Activated CD4-positive, alpha-beta T cell treated with anti-CD3 and anti-CD28 coated beads, Interleukin-2, amount 10 ng/mL, durations not matched to agents 7 days and 5 days (primary cell): ENCODE measurements around the gene NOS1AP. TPM values are rescaled to one million over a fixed set of nuclear protein-coding genes. Genes with fewer than 3 reads are reported as not detected.

Experiments
- CTCF ChIA-PET: fragments of 350-600 bp; sonication (Branson Sonifier 250); formaldehyde crosslinking; loops from one replicate; lab custom pipeline; 2021; ENCODE audit warnings: antibody characterized with exemption; lab: Charles Lee
- POLR2A ChIA-PET: fragments of 350-600 bp; sonication (Branson Sonifier 250); formaldehyde crosslinking; loops from one replicate; lab custom pipeline; 2021; ENCODE audit warnings: antibody characterized with exemption; lab: Charles Lee
- DNase-seq: peaks from one replicate; pipeline ENCODE4 v3.0.0-alpha.2; 2020
- H3K27ac Mint-ChIP-seq: one replicate; pipeline ENCODE4 v1.8.0; 2021; ENCODE audit warnings: mild to moderate bottlenecking, moderate library complexity, mixed read lengths
- H3K27me3 Mint-ChIP-seq: one replicate; pipeline ENCODE4 v1.8.0; 2021; ENCODE audit warnings: mixed read lengths
- H3K36me3 Mint-ChIP-seq: one replicate; pipeline ENCODE4 v1.8.0; 2021; ENCODE audit warnings: low read depth, mixed read lengths
- H3K4me1 Mint-ChIP-seq: one replicate; pipeline ENCODE4 v1.8.0; 2021; ENCODE audit warnings: mixed read lengths
- H3K4me3 Mint-ChIP-seq: one replicate; pipeline ENCODE4 v1.8.0; 2021; ENCODE audit warnings: mild to moderate bottlenecking, moderate library complexity, mixed read lengths
- H3K9me3 Mint-ChIP-seq: one replicate; pipeline ENCODE4 v1.8.0; 2021; ENCODE audit warnings: mixed read lengths
- total RNA-seq, 2 experiments: library from RNA; stranded (reverse); gene quantifications; one replicate each; pipeline ENCODE4 v1.2.3, GENCODE V29; 2021

NOS1AP gene
- total RNA-seq, 2 experiments from 2014 or later: 0.06 TPM; not detected in 1

DNA sequence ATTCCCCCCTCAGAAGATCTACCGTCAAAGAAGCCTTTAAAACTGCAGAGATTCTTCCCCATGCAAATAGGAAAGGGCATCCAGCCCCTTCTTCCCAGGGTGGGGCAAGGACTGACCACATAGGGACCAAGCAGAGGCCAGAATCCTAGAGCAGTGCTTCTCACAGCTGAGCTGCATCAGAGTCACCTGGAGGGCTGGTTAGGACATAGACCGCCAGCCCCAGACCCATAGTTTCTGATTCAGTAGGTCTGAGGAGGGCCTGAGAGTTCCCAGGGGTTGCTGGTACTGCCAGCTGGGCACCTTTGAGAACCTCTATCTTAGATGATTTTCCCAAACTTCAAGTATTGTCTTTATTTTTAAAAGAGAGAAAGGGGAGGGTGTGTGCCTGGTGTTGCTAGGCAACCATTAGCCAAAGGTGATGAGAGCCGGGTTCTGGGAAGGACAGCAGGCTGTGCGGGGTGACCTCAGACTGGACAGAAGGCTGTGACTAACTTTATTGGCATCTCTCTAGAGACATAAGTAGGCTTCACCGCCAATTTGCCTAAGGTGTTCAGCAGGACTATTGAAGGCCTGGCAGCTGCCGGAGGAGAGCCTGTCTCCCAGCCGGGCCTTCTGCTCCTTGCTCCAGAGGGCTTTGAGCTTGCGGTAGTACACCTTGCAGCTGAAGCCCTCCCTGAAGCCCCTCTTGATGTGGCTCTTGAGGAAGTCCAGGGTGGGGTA lies 304.2 kb downstream of the NOS1AP start:
- ChIA-PET CTCF (no interaction called here), POLR2A (no interaction called here)
- Mint-ChIP-seq H3K9me3 (no peaks in the 10 kb centered on the region), H3K4me3 (no peak overlapping the region), H3K4me1 (no peaks in the 10 kb centered on the region), H3K36me3 (no peaks in the 10 kb centered on the region), H3K27me3 (no peaks in the 10 kb centered on the region), H3K27ac (no peak overlapping the region)
- DNase-seq: no peak

- Mint-ChIP-seq H3K27me3 (no peaks in the 10 kb centered on the region), H3K36me3 (no peaks in the 10 kb centered on the region), H3K4me3 (no peak overlapping the region), H3K9me3 (no peaks in the 10 kb centered on the region), H3K4me1 (no peaks in the 10 kb centered on the region), H3K27ac (no peak overlapping the region)
- ChIA-PET CTCF (no interaction called here), POLR2A (no interaction called here)
- no peak for DNase-seq
Observed at GRCh38 chr1:162374406-162374805, 304.9 kb downstream of the NOS1AP start.

DNA sequence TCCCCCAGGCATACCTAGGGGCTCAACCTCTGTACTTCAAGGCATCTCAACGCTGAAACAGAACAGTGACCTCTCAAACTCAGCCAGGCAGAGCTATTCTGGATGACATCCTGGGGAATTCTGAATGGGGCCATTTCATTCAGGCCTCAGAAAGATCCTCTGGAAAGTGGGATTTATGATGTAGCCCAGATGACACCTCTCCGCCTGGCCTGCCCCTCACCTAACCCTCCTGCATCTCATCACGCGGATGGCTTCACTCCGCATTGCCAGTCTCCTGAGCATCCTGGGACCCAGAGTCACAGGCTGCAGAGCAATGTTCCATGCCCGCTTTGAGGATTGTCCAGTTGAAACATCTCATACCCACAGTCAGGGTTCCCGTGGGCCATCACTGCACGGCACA lies 306.0 kb downstream of the NOS1AP start:
- Mint-ChIP-seq H3K9me3 (no peaks in the 10 kb centered on the region), H3K27me3 (no peaks in the 10 kb centered on the region), H3K36me3 (no peaks in the 10 kb centered on the region), H3K4me1 (no peaks in the 10 kb centered on the region), H3K4me3 (no peak overlapping the region), H3K27ac (no peak overlapping the region)
- POLR2A ChIA-PET: no interaction called here
- DNase-seq: no peak
- CTCF ChIA-PET: no interaction called here

- Mint-ChIP-seq H3K9me3 (no peaks in the 10 kb centered on the region), H3K4me1 (no peaks in the 10 kb centered on the region), H3K27ac (no peak within 1 kb of the TSS), H3K4me3 (no peak within 1 kb of the TSS), H3K36me3 (no peaks in the 10 kb centered on the region), H3K27me3 (no peaks in the 10 kb centered on the region)
- DNase-seq: no peak
- ChIA-PET POLR2A (no interaction called here), CTCF (no interaction called here)
Observed at GRCh38 chr1:162376691-162377090, 307.2 kb downstream of the NOS1AP start, which contains the start of gene SPATA46. Gene SPATA46, minus strand, starts transcription at chr1:162376854. Its CDS starts 64 bp downstream, at chr1:162376790.

GRCh38 chr1:162380061-162380846 lies 310.8 kb downstream of the NOS1AP start:
- H3K27me3 Mint-ChIP-seq: no peaks in the 10 kb centered on the region
- H3K4me3 Mint-ChIP-seq: no peak overlapping the region
- no peak overlapping the region for H3K27ac Mint-ChIP-seq
- no peaks in the 10 kb centered on the region for H3K36me3 Mint-ChIP-seq
- ChIA-PET CTCF (interaction anchor here (1.1 kb wide), 1 partner anchor 75 kb away, joined by 3 read pairs; no protein-coding TSS in a partner anchor), POLR2A (no interaction called here)
- H3K9me3 Mint-ChIP-seq: no peaks in the 10 kb centered on the region
- no peaks in the 10 kb centered on the region for H3K4me1 Mint-ChIP-seq
- no peak for DNase-seq

- CTCF ChIA-PET: no interaction called here
- Mint-ChIP-seq H3K36me3 (no peaks in the 10 kb centered on the region), H3K27ac (no peak within 1 kb of the TSS), H3K9me3 (no peaks in the 10 kb centered on the region), H3K4me3 (no peak within 1 kb of the TSS), H3K4me1 (no peaks in the 10 kb centered on the region), H3K27me3 (no peaks in the 10 kb centered on the region)
- POLR2A ChIA-PET: no interaction called here
- no peak for DNase-seq
Observed at GRCh38 chr1:162381383-162381782, 311.9 kb downstream of the NOS1AP start, which contains the start of gene C1orf226. Gene C1orf226, plus strand, starts transcription at chr1:162381728. Its CDS starts 174 bp downstream, at chr1:162381902.

GRCh38 chr1:162381941-162382750 lies 312.7 kb downstream of the NOS1AP start:
- H3K4me1 Mint-ChIP-seq: no peaks in the 10 kb centered on the region
- ChIA-PET CTCF (interaction anchor here (0.8 to 1.1 kb wide), 2 partner anchors 17 to 27 kb away, joined by 3 read pairs; no protein-coding TSS in a partner anchor), POLR2A (no interaction called here)
- no peak overlapping the region for H3K4me3 Mint-ChIP-seq
- no peak for DNase-seq
- no peaks in the 10 kb centered on the region for H3K27me3 Mint-ChIP-seq
- no peak overlapping the region for H3K27ac Mint-ChIP-seq
- H3K36me3 Mint-ChIP-seq: no peaks in the 10 kb centered on the region
- H3K9me3 Mint-ChIP-seq: no peaks in the 10 kb centered on the region

DNA sequence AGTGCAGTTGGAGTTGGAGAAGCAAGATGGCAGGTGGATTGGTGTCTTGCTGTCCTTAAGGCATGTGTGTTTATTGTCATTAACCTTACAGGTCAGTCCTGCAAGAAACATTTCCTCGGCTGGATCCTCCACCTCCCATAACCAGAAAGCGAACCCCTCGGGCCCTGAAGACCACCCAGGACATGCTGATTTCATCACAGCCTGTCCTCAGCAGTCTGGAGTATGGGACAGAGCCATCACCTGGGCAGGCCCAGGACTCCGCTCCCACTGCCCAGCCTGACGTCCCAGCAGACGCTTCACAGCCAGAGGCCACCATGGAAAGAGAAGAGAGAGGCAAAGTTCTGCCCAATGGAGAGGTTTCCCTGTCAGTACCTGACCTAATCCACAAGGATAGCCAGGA lies 313.6 kb downstream of the NOS1AP start:
- H3K36me3 Mint-ChIP-seq: no peaks in the 10 kb centered on the region
- H3K4me3 Mint-ChIP-seq: no peak overlapping the region
- no peak overlapping the region for H3K27ac Mint-ChIP-seq
- H3K27me3 Mint-ChIP-seq: no peaks in the 10 kb centered on the region
- no peaks in the 10 kb centered on the region for H3K4me1 Mint-ChIP-seq
- ChIA-PET POLR2A (interaction anchor here (0.6 kb wide), 1 partner anchor 514 kb away, joined by 3 read pairs; no protein-coding TSS in a partner anchor), CTCF (interaction anchor here (0.8 kb wide), 1 partner anchor 16 kb away, joined by 3 read pairs; no protein-coding TSS in a partner anchor)
- H3K9me3 Mint-ChIP-seq: no peaks in the 10 kb centered on the region
- no peak for DNase-seq

DNA sequence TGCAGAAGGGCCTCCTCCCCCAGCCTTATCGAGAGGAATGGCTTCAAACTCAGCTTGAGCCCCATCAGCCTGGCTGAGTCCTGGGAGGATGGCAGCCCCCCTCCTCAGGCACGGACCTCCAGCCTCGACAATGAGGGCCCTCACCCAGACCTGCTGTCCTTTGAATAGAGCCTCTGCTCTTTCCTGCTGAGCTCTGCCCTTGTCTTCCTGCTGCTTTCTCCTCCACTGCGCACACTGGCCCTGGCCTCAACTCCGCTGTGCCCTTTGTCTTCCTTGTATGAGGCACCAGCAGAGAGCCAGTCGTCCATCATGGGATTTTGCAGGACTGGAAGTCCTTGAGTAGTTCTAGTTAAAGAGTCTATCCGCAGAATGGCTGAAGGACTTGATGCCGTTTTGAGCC lies 314.0 kb downstream of the NOS1AP start:
- POLR2A ChIA-PET: no interaction called here
- Mint-ChIP-seq H3K4me3 (no peak overlapping the region), H3K4me1 (no peaks in the 10 kb centered on the region), H3K9me3 (no peaks in the 10 kb centered on the region), H3K27ac (no peak overlapping the region), H3K36me3 (no peaks in the 10 kb centered on the region), H3K27me3 (no peaks in the 10 kb centered on the region)
- CTCF ChIA-PET: interaction anchor here (0.8 kb wide), 1 partner anchor 29 kb away, joined by 3 read pairs; the partner anchor contains the start of gene SH2D1B
- no peak for DNase-seq

DNA sequence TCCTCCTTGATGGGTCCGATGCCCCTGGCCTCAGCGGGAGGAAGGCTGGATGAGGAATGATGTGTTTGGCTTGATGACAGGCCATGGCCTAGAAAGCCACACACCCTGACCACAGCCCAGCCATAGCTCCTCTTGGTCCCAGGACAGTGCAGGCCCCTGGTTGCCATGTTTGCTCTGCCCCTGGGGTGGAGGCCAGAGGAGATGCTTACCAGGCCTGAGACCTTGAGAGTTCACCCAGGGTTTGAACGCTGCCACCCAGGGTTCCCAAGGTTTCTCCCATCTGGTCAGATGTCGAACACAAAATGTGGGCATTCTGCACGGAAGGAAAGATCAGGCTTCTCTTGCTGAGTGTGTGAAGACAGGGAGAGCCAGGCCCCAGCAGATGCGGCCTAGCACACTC lies 314.6 kb downstream of the NOS1AP start:
- H3K4me1 Mint-ChIP-seq: no peaks in the 10 kb centered on the region
- no peak overlapping the region for H3K27ac Mint-ChIP-seq

GRCh38 chr1:162384601-162385279 lies 315.2 kb downstream of the NOS1AP start:
- Mint-ChIP-seq H3K27ac (no peak overlapping the region), H3K9me3 (no peaks in the 10 kb centered on the region), H3K27me3 (peaks cover 1% of the 10 kb centered on the region), H3K4me1 (peaks cover 2% of the 10 kb centered on the region), H3K36me3 (no peaks in the 10 kb centered on the region), H3K4me3 (no peak overlapping the region)
- CTCF ChIA-PET: interaction anchor here (0.8 kb wide), 1 partner anchor 27 kb away, joined by 3 read pairs; the partner anchor contains the start of gene SH2D1B
- POLR2A ChIA-PET: no interaction called here
- no peak for DNase-seq

More for the DNA sequence above, 314.6 kb downstream of the NOS1AP start:
- Mint-ChIP-seq H3K4me3 (no peak overlapping the region), H3K36me3 (no peaks in the 10 kb centered on the region), H3K9me3 (no peaks in the 10 kb centered on the region), H3K27me3 (no peaks in the 10 kb centered on the region)
- DNase-seq: no peak
- CTCF ChIA-PET: interaction anchor here (0.8 kb wide), 1 partner anchor 28 kb away, joined by 3 read pairs; the partner anchor contains the start of gene SH2D1B
- POLR2A ChIA-PET: no interaction called here

DNA sequence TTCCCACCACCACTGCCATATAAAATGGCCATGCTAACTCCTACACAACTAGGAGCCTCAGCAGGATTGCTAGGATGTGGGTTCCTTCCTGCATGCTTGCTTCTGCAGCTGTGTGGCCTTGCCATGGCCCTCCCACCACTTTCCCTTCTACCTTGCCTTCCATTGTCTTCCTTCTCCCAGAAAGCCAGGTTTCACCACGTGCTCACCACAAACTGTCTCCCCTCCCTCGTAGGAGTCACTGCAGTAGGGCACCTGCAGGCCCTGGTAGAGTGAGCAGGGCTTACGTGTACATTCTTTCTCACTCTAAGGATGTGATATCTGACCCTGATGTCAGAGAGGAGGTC lies 315.8 kb downstream of the NOS1AP start:
- Mint-ChIP-seq H3K4me3 (no peak overlapping the region), H3K4me1 (peaks cover 2% of the 10 kb centered on the region), H3K27me3 (peaks cover 2% of the 10 kb centered on the region), H3K36me3 (no peaks in the 10 kb centered on the region), H3K27ac (no peak overlapping the region), H3K9me3 (no peaks in the 10 kb centered on the region)
- DNase-seq: no peak
- POLR2A ChIA-PET: no interaction called here
- CTCF ChIA-PET: no interaction called here
